Measurements from ENCODE around the gene MAP1LC3B.

The MAP1LC3B gene

DNA sequence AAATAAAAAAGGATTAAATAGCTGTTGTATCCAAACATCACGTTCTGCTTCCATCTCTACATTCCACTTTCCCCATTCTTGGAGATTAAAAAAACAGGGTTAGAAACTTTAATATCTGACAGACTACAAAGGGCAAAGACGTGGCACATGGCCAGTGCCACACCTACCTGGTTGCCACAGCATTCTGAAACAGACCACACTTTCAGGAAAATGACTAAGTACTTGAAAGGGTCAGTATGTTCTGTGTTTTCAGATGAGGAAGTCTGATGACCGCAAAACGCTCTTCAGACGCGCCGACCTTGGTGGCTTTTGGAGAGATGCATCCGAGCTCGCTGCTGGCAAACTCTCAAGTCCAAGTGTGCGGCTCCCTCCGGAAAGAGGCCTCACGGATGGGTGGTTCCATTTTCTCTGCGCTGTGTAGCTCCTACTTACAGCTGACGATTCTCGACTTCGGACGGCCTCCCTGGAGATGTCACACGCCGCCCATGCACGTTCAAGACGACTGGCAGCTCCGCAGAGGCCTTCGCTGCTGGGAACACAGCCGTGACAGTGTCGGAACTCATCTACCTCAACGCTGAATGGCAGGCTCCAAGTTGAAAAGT is 15.5 kb downstream of the MAP1LC3B start:
- Histone ChIP-seq H3K27ac (ENCODE audit: low read depth in 2 of 2, low read length in 2 of 2) (peak overlapping the region in 1 of 2 donors; percentile 20), H3K36me3 (ENCODE audit: control insufficient read depth in 2 of 2, insufficient read depth in 2 of 2, low read length in 2 of 2) (peaks cover 49 to 65% of the 10 kb centered on the region in 2 donors), H3K27me3 (ENCODE audit: control insufficient read depth in 2 of 2, insufficient read depth in 2 of 2, low read length in 2 of 2) (no peaks in the 10 kb centered on the region), H3K9me3 (ENCODE audit: control insufficient read depth in 2 of 2, low read length in 2 of 2) (no peaks in the 10 kb centered on the region), H3K4me1 (ENCODE audit: control insufficient read depth in 2 of 2, insufficient read depth in 2 of 2, low read length in 2 of 2) (peaks cover 3% of the 10 kb centered on the region in 2 donors), H3K4me3 (ENCODE audit: low read length in 2 of 2) (no peak overlapping the region), H3K9ac (ENCODE audit: low read depth in 1 of 2, low read length in 2 of 2) (no peak overlapping the region)

GRCh38 chr16:87409153-87409552 is 17.0 kb downstream of the MAP1LC3B start:
- no peak overlapping the region for H3K9ac ChIP-seq (ENCODE audit: low read depth in 1 of 2, low read length in 2 of 2)
- H3K4me1 ChIP-seq (ENCODE audit: control insufficient read depth in 2 of 2, insufficient read depth in 2 of 2, low read length in 2 of 2), result peaks cover 3% of the 10 kb centered on the region in 2 donors
- H3K9me3 ChIP-seq (ENCODE audit: control insufficient read depth in 2 of 2, low read length in 2 of 2), result no peaks in the 10 kb centered on the region
- H3K27ac ChIP-seq (ENCODE audit: low read depth in 2 of 2, low read length in 2 of 2), result no peak overlapping the region
- no peaks in the 10 kb centered on the region for H3K27me3 ChIP-seq (ENCODE audit: control insufficient read depth in 2 of 2, insufficient read depth in 2 of 2, low read length in 2 of 2)
- H3K4me3 ChIP-seq (ENCODE audit: low read length in 2 of 2), result no peak overlapping the region
- peaks cover 45 to 60% of the 10 kb centered on the region in 2 donors for H3K36me3 ChIP-seq (ENCODE audit: control insufficient read depth in 2 of 2, insufficient read depth in 2 of 2, low read length in 2 of 2)

DNA sequence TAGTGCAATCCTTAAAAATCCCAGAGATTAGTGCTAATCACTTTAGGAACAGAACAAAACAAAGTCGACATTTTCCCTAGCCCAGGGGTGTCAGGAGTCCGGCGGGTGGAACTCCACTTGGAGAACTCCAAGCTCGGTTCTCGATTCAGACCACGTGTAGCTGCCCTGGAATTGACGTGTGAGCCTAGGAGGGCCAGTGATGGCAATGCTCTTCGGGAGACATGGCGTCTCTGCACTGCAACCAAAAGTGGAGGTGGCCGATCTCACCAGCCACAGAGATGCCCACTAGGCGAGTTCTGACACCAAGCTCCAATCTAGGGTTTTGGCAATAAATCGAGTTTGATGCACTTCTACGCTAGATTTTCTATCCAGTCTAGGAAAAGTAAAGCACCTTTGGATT is 17.6 kb downstream of the MAP1LC3B start:
- no peak overlapping the region for H3K9ac ChIP-seq (ENCODE audit: low read depth in 1 of 2, low read length in 2 of 2)
- peaks cover 45 to 56% of the 10 kb centered on the region in 2 donors for H3K36me3 ChIP-seq (ENCODE audit: control insufficient read depth in 2 of 2, insufficient read depth in 2 of 2, low read length in 2 of 2)
- peaks cover 3% of the 10 kb centered on the region in 2 donors for H3K4me1 ChIP-seq (ENCODE audit: control insufficient read depth in 2 of 2, insufficient read depth in 2 of 2, low read length in 2 of 2)
- H3K27ac ChIP-seq (ENCODE audit: low read depth in 2 of 2, low read length in 2 of 2), result no peak overlapping the region
- H3K9me3 ChIP-seq (ENCODE audit: control insufficient read depth in 2 of 2, low read length in 2 of 2), result no peaks in the 10 kb centered on the region
- no peaks in the 10 kb centered on the region for H3K27me3 ChIP-seq (ENCODE audit: control insufficient read depth in 2 of 2, insufficient read depth in 2 of 2, low read length in 2 of 2)
- H3K4me3 ChIP-seq (ENCODE audit: low read length in 2 of 2), result no peak overlapping the region

DNA sequence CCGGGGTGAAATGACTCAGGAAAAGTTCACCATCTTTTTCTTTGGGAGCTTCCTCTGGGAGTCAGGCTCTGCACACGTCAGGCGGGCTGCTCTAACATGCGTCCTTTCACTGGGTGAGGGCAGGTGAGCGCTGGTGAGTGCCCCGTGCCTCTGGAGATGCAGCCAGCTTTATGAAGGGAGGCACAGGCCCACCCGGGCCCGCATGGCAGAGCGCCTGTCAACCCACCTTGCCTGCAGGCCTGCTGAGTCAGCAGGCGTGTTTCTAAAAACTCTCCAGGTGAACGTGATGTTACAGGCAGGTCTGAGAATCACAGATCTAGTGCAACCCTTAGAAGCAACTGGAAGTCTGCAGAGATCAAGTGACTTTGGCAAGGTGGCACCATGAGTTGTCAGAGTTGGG is 18.4 kb downstream of the MAP1LC3B start:
- H3K4me3 ChIP-seq (ENCODE audit: low read length in 2 of 2), result no peak overlapping the region
- no peaks in the 10 kb centered on the region for H3K9me3 ChIP-seq (ENCODE audit: control insufficient read depth in 2 of 2, low read length in 2 of 2)
- H3K27ac ChIP-seq (ENCODE audit: low read depth in 2 of 2, low read length in 2 of 2), result no peak overlapping the region
- H3K4me1 ChIP-seq (ENCODE audit: control insufficient read depth in 2 of 2, insufficient read depth in 2 of 2, low read length in 2 of 2), result peaks cover 3% of the 10 kb centered on the region in 2 donors
- no peak overlapping the region for H3K9ac ChIP-seq (ENCODE audit: low read depth in 1 of 2, low read length in 2 of 2)
- no peaks in the 10 kb centered on the region for H3K27me3 ChIP-seq (ENCODE audit: control insufficient read depth in 2 of 2, insufficient read depth in 2 of 2, low read length in 2 of 2)
- H3K36me3 ChIP-seq (ENCODE audit: control insufficient read depth in 2 of 2, insufficient read depth in 2 of 2, low read length in 2 of 2), result peaks cover 41 to 50% of the 10 kb centered on the region in 2 donors

DNA sequence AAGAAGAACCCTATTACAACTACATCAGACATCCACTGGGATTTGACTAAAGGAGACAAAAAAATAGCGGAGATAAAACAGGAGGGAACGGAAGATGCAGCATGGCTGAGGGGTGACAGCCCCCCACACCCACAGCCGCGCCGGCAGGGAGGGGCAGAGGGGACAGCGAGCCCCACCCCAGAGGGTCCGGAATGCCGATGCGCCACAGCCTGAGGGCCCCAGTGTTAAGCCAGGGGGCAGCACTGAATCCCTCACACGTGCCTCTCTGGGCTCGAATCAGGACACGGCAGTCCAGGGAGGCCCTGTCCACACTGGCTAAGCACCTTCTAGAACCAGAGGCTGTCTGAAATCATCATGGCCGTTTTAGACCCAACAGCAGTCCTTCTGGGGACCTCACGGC is 18.8 kb downstream of the MAP1LC3B start:
- H3K4me3 ChIP-seq (ENCODE audit: low read length in 2 of 2), result no peak overlapping the region
- no peak overlapping the region for H3K9ac ChIP-seq (ENCODE audit: low read depth in 1 of 2, low read length in 2 of 2)
- peaks cover 43 to 51% of the 10 kb centered on the region in 2 donors for H3K36me3 ChIP-seq (ENCODE audit: control insufficient read depth in 2 of 2, insufficient read depth in 2 of 2, low read length in 2 of 2)
- peaks cover 3% of the 10 kb centered on the region in 2 donors for H3K4me1 ChIP-seq (ENCODE audit: control insufficient read depth in 2 of 2, insufficient read depth in 2 of 2, low read length in 2 of 2)
- H3K27ac ChIP-seq (ENCODE audit: low read depth in 2 of 2, low read length in 2 of 2), result no peak overlapping the region
- no peaks in the 10 kb centered on the region for H3K27me3 ChIP-seq (ENCODE audit: control insufficient read depth in 2 of 2, insufficient read depth in 2 of 2, low read length in 2 of 2)
- no peaks in the 10 kb centered on the region for H3K9me3 ChIP-seq (ENCODE audit: control insufficient read depth in 2 of 2, low read length in 2 of 2)

DNA sequence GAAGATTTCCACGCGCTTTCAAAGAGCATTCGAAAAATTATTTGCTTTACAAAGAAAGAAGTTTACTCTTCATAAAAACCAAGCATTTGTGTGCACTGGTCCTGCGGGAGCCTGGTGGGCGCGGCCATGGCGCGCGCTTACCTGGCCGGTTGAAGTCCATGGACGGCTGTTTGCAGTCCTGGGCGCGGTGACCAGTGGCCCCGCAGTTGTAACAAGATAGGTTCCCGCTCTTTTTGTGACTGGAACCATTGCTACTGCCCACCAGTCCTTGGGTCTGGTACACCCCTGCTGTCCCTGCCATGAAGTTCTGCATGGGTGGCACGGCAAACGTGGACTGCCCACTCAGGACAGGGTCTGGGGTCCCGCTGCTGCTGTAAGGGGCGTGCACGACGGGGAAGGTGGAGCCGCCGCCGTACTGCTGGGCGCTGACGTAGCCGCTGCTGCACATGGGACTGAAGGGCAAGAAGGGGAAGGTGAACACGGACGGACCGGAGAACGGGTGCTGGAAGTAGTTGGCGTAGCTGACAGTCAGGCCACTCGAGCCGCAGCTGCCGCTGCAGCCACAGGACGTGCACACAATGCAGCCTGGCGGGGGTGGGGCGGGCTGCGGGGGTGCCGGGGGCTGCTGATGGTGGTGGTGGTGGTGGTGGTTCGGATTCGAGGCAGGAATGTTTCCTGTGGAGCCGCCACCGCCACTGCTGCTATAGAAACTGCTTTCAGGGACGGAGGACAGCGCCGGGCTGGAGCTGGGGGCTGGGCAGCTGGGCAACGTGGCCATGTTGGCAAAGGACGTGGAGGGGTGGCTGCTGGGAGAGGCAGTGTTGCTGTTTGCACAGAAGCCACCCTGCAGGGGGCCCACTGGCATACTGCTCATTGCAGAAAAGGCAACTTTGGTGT is 19.5 kb downstream of the MAP1LC3B start:
- no peak overlapping the region for H3K4me3 ChIP-seq (ENCODE audit: low read length in 2 of 2)
- H3K9ac ChIP-seq (ENCODE audit: low read depth in 1 of 2, low read length in 2 of 2), result no peak overlapping the region
- H3K27me3 ChIP-seq (ENCODE audit: control insufficient read depth in 2 of 2, insufficient read depth in 2 of 2, low read length in 2 of 2), result no peaks in the 10 kb centered on the region
- no peaks in the 10 kb centered on the region for H3K9me3 ChIP-seq (ENCODE audit: control insufficient read depth in 2 of 2, low read length in 2 of 2)
- H3K4me1 ChIP-seq (ENCODE audit: control insufficient read depth in 2 of 2, insufficient read depth in 2 of 2, low read length in 2 of 2), result peaks cover 3% of the 10 kb centered on the region in 2 donors
- H3K27ac ChIP-seq (ENCODE audit: low read depth in 2 of 2, low read length in 2 of 2), result no peak overlapping the region
- peaks cover 46 to 48% of the 10 kb centered on the region in 2 donors for H3K36me3 ChIP-seq (ENCODE audit: control insufficient read depth in 2 of 2, insufficient read depth in 2 of 2, low read length in 2 of 2)

DNA sequence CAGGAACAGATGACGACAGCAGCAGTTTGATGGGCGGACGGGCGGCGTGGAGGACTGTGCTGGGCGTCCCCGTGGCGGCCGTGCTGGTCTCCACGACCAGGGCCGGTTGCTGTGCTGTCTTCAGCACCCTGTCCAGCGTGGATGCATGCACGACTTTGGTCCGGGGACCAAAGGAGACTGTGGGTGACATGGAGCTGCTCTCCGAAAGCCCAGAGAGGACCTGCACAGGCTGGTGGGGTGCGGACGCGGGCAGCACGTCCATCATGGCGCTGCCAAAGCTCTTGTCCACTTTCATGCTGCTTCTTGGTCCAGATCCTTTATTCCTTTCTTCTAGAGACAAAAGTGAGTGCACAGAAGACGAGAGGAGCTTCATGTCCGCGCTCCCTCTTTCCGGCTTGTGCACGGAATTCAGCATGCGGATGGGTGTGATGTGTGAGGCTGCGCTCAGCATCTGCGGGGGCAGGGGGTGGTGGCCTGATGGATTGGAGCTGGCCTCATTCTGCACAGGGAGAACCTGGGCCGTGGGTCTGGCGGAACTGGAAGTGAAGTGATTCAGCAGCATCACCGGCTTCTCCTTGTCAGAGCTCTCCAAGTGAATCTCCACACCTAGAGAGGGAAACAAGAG is 20.3 kb downstream of the MAP1LC3B start:
- H3K36me3 ChIP-seq (ENCODE audit: control insufficient read depth in 2 of 2, insufficient read depth in 2 of 2, low read length in 2 of 2), result peaks cover 49 to 52% of the 10 kb centered on the region in 2 donors
- no peak overlapping the region for H3K4me3 ChIP-seq (ENCODE audit: low read length in 2 of 2)
- H3K27ac ChIP-seq (ENCODE audit: low read depth in 2 of 2, low read length in 2 of 2), result no peak overlapping the region
- no peaks in the 10 kb centered on the region for H3K9me3 ChIP-seq (ENCODE audit: control insufficient read depth in 2 of 2, low read length in 2 of 2)
- no peak overlapping the region for H3K9ac ChIP-seq (ENCODE audit: low read depth in 1 of 2, low read length in 2 of 2)
- H3K27me3 ChIP-seq (ENCODE audit: control insufficient read depth in 2 of 2, insufficient read depth in 2 of 2, low read length in 2 of 2), result no peaks in the 10 kb centered on the region
- H3K4me1 ChIP-seq (ENCODE audit: control insufficient read depth in 2 of 2, insufficient read depth in 2 of 2, low read length in 2 of 2), result peaks cover 0 to 2% of the 10 kb centered on the region in 2 donors

DNA sequence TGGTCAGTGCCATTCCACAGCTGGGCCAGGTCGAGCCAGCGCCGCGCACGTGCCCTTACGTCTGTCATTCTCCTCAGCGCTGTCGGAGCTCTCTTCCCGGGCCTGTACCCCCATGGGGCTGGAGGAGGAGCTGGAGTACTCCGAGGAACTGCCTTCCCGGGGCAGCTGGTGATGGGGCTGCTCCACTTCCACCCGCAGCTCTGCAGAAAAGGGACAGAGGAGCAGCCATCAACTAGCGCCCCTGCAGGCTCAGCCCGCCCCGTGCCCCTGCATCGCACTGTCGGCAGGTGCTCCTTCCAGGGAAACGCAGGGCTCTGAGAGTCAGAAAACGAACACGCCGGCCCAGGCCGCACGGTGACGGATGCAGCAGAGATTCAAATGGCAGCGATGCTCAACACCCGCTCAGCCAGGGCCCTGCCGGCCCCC is 20.9 kb downstream of the MAP1LC3B start:
- Histone ChIP-seq H3K9ac (ENCODE audit: low read depth in 1 of 2, low read length in 2 of 2) (no peak overlapping the region), H3K27me3 (ENCODE audit: control insufficient read depth in 2 of 2, insufficient read depth in 2 of 2, low read length in 2 of 2) (no peaks in the 10 kb centered on the region), H3K4me3 (ENCODE audit: low read length in 2 of 2) (no peak overlapping the region), H3K4me1 (ENCODE audit: control insufficient read depth in 2 of 2, insufficient read depth in 2 of 2, low read length in 2 of 2) (no peaks in the 10 kb centered on the region), H3K9me3 (ENCODE audit: control insufficient read depth in 2 of 2, low read length in 2 of 2) (no peaks in the 10 kb centered on the region), H3K36me3 (ENCODE audit: control insufficient read depth in 2 of 2, insufficient read depth in 2 of 2, low read length in 2 of 2) (peaks cover 51 to 52% of the 10 kb centered on the region in 2 donors), H3K27ac (ENCODE audit: low read depth in 2 of 2, low read length in 2 of 2) (no peak overlapping the region)

GRCh38 chr16:87414251-87414680 is 22.1 kb downstream of the MAP1LC3B start:
- Histone ChIP-seq H3K4me1 (ENCODE audit: control insufficient read depth in 2 of 2, insufficient read depth in 2 of 2, low read length in 2 of 2) (no peaks in the 10 kb centered on the region), H3K27ac (ENCODE audit: low read depth in 2 of 2, low read length in 2 of 2) (no peak overlapping the region), H3K27me3 (ENCODE audit: control insufficient read depth in 2 of 2, insufficient read depth in 2 of 2, low read length in 2 of 2) (no peaks in the 10 kb centered on the region), H3K36me3 (ENCODE audit: control insufficient read depth in 2 of 2, insufficient read depth in 2 of 2, low read length in 2 of 2) (peaks cover 52 to 58% of the 10 kb centered on the region in 2 donors), H3K4me3 (ENCODE audit: low read length in 2 of 2) (no peak overlapping the region), H3K9me3 (ENCODE audit: control insufficient read depth in 2 of 2, low read length in 2 of 2) (no peaks in the 10 kb centered on the region), H3K9ac (ENCODE audit: low read depth in 1 of 2, low read length in 2 of 2) (no peak overlapping the region)

- no peaks in the 10 kb centered on the region for H3K27me3 ChIP-seq (ENCODE audit: control insufficient read depth in 2 of 2, insufficient read depth in 2 of 2, low read length in 2 of 2)
Measured at GRCh38 chr16:87415441-87415840, 23.3 kb downstream of the MAP1LC3B start.

More at GRCh38 chr16:87415441-87415840, 23.3 kb downstream of the MAP1LC3B start:
- Histone ChIP-seq H3K4me1 (ENCODE audit: control insufficient read depth in 2 of 2, insufficient read depth in 2 of 2, low read length in 2 of 2) (no peaks in the 10 kb centered on the region), H3K4me3 (ENCODE audit: low read length in 2 of 2) (no peak overlapping the region), H3K9ac (ENCODE audit: low read depth in 1 of 2, low read length in 2 of 2) (no peak overlapping the region), H3K36me3 (ENCODE audit: control insufficient read depth in 2 of 2, insufficient read depth in 2 of 2, low read length in 2 of 2) (peaks cover 50 to 59% of the 10 kb centered on the region in 2 donors), H3K9me3 (ENCODE audit: control insufficient read depth in 2 of 2, low read length in 2 of 2) (no peaks in the 10 kb centered on the region), H3K27ac (ENCODE audit: low read depth in 2 of 2, low read length in 2 of 2) (no peak overlapping the region)

Data from mucosa of rectum (tissue), 2 donors.